Measurements from ENCODE around the gene CAMKK1. TPM values are rescaled to one million over a fixed set of nuclear protein-coding genes. Genes with fewer than 3 reads are reported as not detected.

The CAMKK1 gene
- total and polyA plus RNA-seq, 9 of the 15 experiments (the other 6 are each of a cell fraction or from before 2014, with no cell fraction given), result 0.34 to 7.5 (median 4.9) TPM

GRCh38 chr17:3893003-3893719 lies at the start of gene CAMKK1 (continued):
- no peak for TF ChIP-seq NR0B1 (IDR thresholded peaks at IDR 0.05; ENCODE audit: partially characterized antibody)
- no peak for TF ChIP-seq GABPB1 (CRISPR knock-in tag; IDR thresholded peaks at IDR 0.05)
- no peak for TF ChIP-seq SMARCA5 (IDR thresholded peaks at IDR 0.05)
- no peak for TF ChIP-seq ZNF512 (tag; IDR thresholded peaks at IDR 0.05)
- TF ChIP-seq ERF (CRISPR knock-in tag; IDR thresholded peaks at IDR 0.05), result no peak
- TF ChIP-seq ZNF785 (CRISPR knock-in tag; IDR thresholded peaks at IDR 0.05), result no peak
- no peak for TF ChIP-seq YBX1 (IDR thresholded peaks at IDR 0.05)
- peak; percentile 80; the same call in 1 of the 2 replicates for TF ChIP-seq POLR2G (IDR thresholded peaks at IDR 0.05; ENCODE audit: low read depth, low read length)
- no peak for TF ChIP-seq RBM15 (IDR thresholded peaks at IDR 0.05; ENCODE audit: insufficient read depth, low read length)
- TF ChIP-seq ZBTB2 (IDR thresholded peaks at IDR 0.05), result no peak
- no peak for TF ChIP-seq XRCC5 (IDR thresholded peaks at IDR 0.05; ENCODE audit: low read depth, low read length)
- TF ChIP-seq CCAR2 (IDR thresholded peaks at IDR 0.05; ENCODE audit: low read depth, low read length), result no peak
- TF ChIP-seq L3MBTL2 (IDR thresholded peaks at IDR 0.05), result peak; percentile 49; the same call in 1 of the 2 replicates
- TF ChIP-seq ZFP91 (CRISPR knock-in tag; IDR thresholded peaks at IDR 0.05), result no peak
- TF ChIP-seq POLR2A (conservative IDR thresholded peaks at IDR 0.05), result peak; percentile 73
- TF ChIP-seq KDM5B (IDR thresholded peaks at IDR 0.05; ENCODE audit: insufficient replicate concordance, low read depth, low read length), result peak; percentile 59
- peak; percentile 47 for TF ChIP-seq FOS (IDR thresholded peaks at IDR 0.05; ENCODE audit: extremely low read depth, insufficient read length)
- no peak for TF ChIP-seq NFE2L1 (tag; IDR thresholded peaks at IDR 0.05; ENCODE audit: borderline replicate concordance, low read depth)
- no peak for TF ChIP-seq KAT7 (CRISPR knock-in tag; IDR thresholded peaks at IDR 0.05; ENCODE audit: borderline replicate concordance)
- TF ChIP-seq POLR2H (tag; IDR thresholded peaks at IDR 0.05; ENCODE audit: low read depth), result no peak
- TF ChIP-seq TARDBP (IDR thresholded peaks at IDR 0.05), result no peak
- no peak for TF ChIP-seq ZNF140 (CRISPR knock-in tag; IDR thresholded peaks at IDR 0.05)
- TF ChIP-seq TFAM (CRISPR knock-in tag; conservative IDR thresholded peaks at IDR 0.05), result no peak
- no peak for TF ChIP-seq PRPF4 (IDR thresholded peaks at IDR 0.05; ENCODE audit: insufficient read depth, low read depth, low read length, poor library complexity, severe bottlenecking)
